Measurements from ENCODE around the gene CACNB2. TPM values are rescaled to one million over a fixed set of nuclear protein-coding genes. Genes with fewer than 3 reads are reported as not detected.

CACNB2 gene
- total RNA-seq (2016; rRNA removed; fragmentation: Illumina TruSeq; extraction: Trizol) (not detected in 2 replicates), polyA plus RNA-seq (2011; rRNA removed) (not detected in 2 replicates), polyA minus RNA-seq (2011; rRNA and poly(A)+ RNA removed; ENCODE audit: low replicate concordance) (0.30 TPM in 1 of 2 replicates, not detected in the other), Bru-seq, nascent RNA (percentile 4 among the genes with signal in this experiment), BruChase-seq, experiment 1, labeled RNA remaining after a 6-hour chase (percentile 3 among the genes with signal in this experiment), BruChase-seq, experiment 2, labeled RNA remaining after a 2-hour chase (percentile 3 among the genes with signal in this experiment)
- total RNA-seq (2016; cell fraction: cytosol; rRNA removed; fragmentation: Illumina TruSeq; extraction: Trizol; ENCODE audit: low read depth) = not detected in 2 replicates
- total RNA-seq (2016; cell fraction: insoluble cytoplasmic fraction; rRNA removed; fragmentation: Illumina TruSeq; extraction: Trizol) = not detected in 2 replicates
- total RNA-seq (2016; cell fraction: membrane; rRNA removed; fragmentation: Illumina TruSeq; extraction: Trizol) = not detected in 2 replicates
- total RNA-seq (2016; cell fraction: nucleus; rRNA removed; fragmentation: Illumina TruSeq; extraction: Trizol) = not detected in 2 replicates
- not detected in 2 replicates for polyA plus RNA-seq (2011; cell fraction: cytosol; rRNA removed)
- polyA plus RNA-seq (2011; cell fraction: nucleus; rRNA removed) = not detected in 2 replicates
- polyA plus RNA-seq (2012) = 1.3 and 1.9 TPM in 2 replicates
- polyA plus RNA-seq (2016; cell fraction: cytosol; fragmentation: Illumina TruSeq; extraction: Trizol; ENCODE audit: low read depth) = not detected in 2 replicates
- polyA plus RNA-seq (2016; cell fraction: insoluble cytoplasmic fraction; fragmentation: Illumina TruSeq; extraction: Trizol; ENCODE audit: low read depth) = not detected in 2 replicates
- polyA plus RNA-seq (2016; cell fraction: membrane; fragmentation: Illumina TruSeq; extraction: Trizol; ENCODE audit: low read depth) = not detected in 2 replicates
- not detected in 2 replicates for polyA plus RNA-seq (2016; cell fraction: nucleus; fragmentation: Illumina TruSeq; extraction: Trizol; ENCODE audit: insufficient read depth, low read depth)
- not detected in 2 replicates for polyA minus RNA-seq (2011; cell fraction: cytosol; rRNA and poly(A)+ RNA removed)
- under 0.01 TPM in 1 of 2 replicates, not detected in the other for polyA minus RNA-seq (2011; cell fraction: nucleus; rRNA and poly(A)+ RNA removed)
- long read RNA-seq, experiment 1 = 0 reads
- long read RNA-seq, experiment 2 = 0 reads

DNA sequence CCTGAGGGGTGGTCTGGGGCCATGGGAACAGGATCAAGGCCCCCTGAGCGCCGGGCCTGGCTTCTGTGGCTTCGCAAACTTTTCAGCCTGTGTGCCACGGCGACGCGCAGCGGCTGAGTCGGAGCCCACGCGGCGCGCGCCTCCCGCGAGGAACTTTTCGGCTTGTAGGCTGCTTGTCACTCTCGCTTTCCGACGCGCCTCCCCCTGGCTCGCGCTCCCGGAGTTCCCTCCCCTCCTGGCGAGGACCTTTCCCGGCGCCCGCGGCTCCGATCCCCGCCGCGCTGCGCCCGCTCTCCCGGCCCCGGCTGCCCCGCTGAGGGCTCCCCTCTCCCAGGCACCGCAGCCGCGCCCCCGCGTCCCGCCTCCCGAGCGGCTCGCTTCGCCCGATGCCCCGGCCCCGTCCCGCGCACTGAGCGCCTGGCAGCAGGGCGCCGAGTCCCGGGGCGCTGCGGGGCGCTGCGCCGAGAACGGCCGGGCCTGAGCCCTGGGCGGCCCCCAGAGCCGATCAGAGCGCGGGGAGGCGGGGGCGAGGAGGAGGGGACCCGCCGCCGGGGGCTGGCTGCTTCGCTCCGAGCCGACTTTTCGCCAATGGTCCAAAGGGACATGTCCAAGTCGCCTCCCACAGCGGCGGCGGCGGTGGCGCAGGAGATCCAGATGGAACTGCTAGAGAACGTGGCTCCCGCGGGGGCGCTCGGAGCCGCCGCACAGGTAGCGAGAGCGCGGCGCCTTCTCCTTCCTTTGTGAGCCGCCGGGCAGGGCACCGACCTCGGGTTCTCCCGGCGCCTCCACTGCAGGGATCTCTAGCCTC, at the start of gene CACNB2:
TSS of gene CACNB2 (plus strand) at position 276 of the 808 bp plus-strand sequence.
- Histone ChIP-seq H4K20me1 (ENCODE audit: insufficient read depth, low read length) (no peaks in the 10 kb centered on the region), H3K36me3 (replicated peaks in 1 of 2; ENCODE audit: control insufficient read depth in 1 of 2, insufficient read depth in 2 of 2, low read length in 2 of 2) (no peaks in the 10 kb centered on the region), H3K79me2 (ENCODE audit: insufficient read depth, low read length) (no peaks in the 10 kb centered on the region), H3K4me2 (ENCODE audit: low read depth, low read length) (peak within 1 kb of the TSS; percentile 36), H3K9me3 (ENCODE audit: low read length) (no peaks in the 10 kb centered on the region), H3K27me3 (ENCODE audit: control insufficient read depth in 1 of 2, insufficient read depth in 2 of 2, low read length in 2 of 2) (peaks cover 0 to 23% of the 10 kb centered on the region in 2 experiments; a peak in 3 of 5 replicates), H3K4me3 (replicated peaks in 1 of 3; ENCODE audit: insufficient read depth in 1 of 3, low read depth in 2 of 3, low read length in 3 of 3) (peak within 1 kb of the TSS in 2 of 3 experiments; percentile 1 to 43; a peak in 2 of 6 replicates), H3K4me1 (ENCODE audit: insufficient read depth, low read length) (no peaks in the 10 kb centered on the region), H2AFZ (ENCODE audit: low read length) (no peak within 1 kb of the TSS), H3K27ac (ENCODE audit: extremely low read length, insufficient read depth, low read length) (no peak within 1 kb of the TSS), H3K9ac (ENCODE audit: insufficient read depth, low read depth, low read length) (no peak within 1 kb of the TSS)
- in situ Hi-C loops (cut with HindIII; ENCODE audit: extremely low pct_ligation_motif_present, low pct_unique_long_range_greater_than_20kb) = no loop called here
- intact Hi-C loops (cut with micrococcal nuclease; ENCODE audit: unreplicated experiment) = no loop called here
- ChIA-PET POLR2A (no interaction called here), CTCF (ENCODE audit: low intra/inter-chr PET ratio, low total read pairs) (no interaction called here)
- TF ChIP-seq, protein P1, sequence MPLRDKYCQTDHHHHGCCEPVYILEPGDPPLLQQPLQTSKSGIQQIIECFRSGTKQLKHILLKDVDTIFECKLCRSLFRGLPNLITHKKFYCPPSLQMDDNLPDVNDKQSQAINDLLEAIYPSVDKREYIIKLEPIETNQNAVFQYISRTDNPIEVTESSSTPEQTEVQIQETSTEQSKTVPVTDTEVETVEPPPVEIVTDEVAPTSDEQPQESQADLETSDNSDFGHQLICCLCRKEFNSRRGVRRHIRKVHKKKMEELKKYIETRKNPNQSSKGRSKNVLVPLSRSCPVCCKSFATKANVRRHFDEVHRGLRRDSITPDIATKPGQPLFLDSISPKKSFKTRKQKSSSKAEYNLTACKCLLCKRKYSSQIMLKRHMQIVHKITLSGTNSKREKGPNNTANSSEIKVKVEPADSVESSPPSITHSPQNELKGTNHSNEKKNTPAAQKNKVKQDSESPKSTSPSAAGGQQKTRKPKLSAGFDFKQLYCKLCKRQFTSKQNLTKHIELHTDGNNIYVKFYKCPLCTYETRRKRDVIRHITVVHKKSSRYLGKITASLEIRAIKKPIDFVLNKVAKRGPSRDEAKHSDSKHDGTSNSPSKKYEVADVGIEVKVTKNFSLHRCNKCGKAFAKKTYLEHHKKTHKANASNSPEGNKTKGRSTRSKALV (CRISPR knock-in tag; IDR thresholded peaks at IDR 0.05) = peak; percentile 95
- TF ChIP-seq PPARG (CRISPR knock-in tag; conservative IDR thresholded peaks at IDR 0.05) (no peak), MTA1 (CRISPR knock-in tag; IDR thresholded peaks at IDR 0.05; ENCODE audit: borderline replicate concordance) (0 out of 2 replicates have a peak, but pooled peaks have one; percentile 21)
- no TSS peak for BruUV-seq (replicated peaks)
- DNase-seq (ENCODE audit: low spot score) = peak; percentile 10
- ATAC-seq = peak; percentile 94
- no peak for FAIRE-seq
- WGBS (ENCODE audit: low lambda C conversion rate) = 0% methylated on average over 6 of the region's 100 CpGs
